ENCODE results near the gene SLC25A11. TPM values are rescaled to one million over a fixed set of nuclear protein-coding genes. Genes with fewer than 3 reads are reported as not detected.

SLC25A11 gene
- total and polyA plus RNA-seq, 4 experiments from 2014 or later, result 43.5 to 101 (median 52.3) TPM

DNA sequence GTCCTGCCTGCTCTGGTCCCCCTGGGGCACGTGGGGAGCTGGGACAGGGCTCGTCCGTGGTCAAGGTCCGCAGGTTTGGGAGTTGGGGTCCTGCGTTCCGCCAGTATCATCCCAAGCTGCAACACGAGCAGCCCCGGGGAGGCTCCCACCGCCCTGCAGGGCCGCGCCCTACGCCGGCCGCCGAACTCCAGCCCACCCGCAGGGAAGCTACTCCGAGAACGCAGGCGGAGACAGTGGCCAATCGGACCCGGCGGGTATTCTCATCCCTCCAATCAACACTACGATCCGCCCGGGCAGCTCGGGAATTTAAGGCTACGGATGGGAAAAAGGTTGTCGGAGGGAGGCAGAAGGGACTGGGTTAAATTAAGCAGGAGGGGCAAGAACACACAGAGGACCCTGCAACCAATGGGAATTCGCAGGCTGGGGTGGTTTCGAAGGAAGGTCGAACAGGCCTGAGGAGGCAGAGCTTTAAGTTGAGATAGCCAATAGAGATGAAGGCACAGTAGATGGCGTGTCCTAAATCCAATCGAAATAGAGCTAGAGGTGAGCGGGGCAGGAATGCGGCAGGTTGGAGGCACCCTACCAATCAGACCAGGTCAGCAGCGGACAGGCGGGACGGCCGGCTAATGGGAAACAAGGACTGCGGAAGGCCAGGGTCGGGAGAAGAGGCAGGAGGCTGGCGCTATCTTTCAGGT is 27.1 kb upstream of the SLC25A11 start:
- intact Hi-C loops (cut with micrococcal nuclease), result loop anchor here (1.0 to 5.0 kb wide), 10 partner anchors 13 to 257 kb away; partner anchors contain the start of genes ARRB2, CAMTA2, GP1BA and MED11
- Histone ChIP-seq H3K27ac (ENCODE audit: low read depth, low read length) (peak overlapping the region; percentile 81), H3K9me3 (ENCODE audit: control insufficient read depth in 1 of 2, low read length in 2 of 2) (no peaks in the 10 kb centered on the region), H3K4me1 (ENCODE audit: insufficient read depth, low read length) (peaks cover 28% of the 10 kb centered on the region), H3K4me3 (ENCODE audit: low read length in 2 of 2) (peak overlapping the region; percentile 64 to 95), H3K27me3 (ENCODE audit: insufficient read depth, low read length) (no peaks in the 10 kb centered on the region), H3K36me3 (ENCODE audit: insufficient read depth, low read length) (no peaks in the 10 kb centered on the region)
- DNase-seq, result peak; percentile 96 to 99 (median 98)
- H3K27ac Mint-ChIP-seq, result peak overlapping the region in 2 of 7 donors; percentile 81 to 85
- no peaks in the 10 kb centered on the region for H3K9me3 Mint-ChIP-seq
- H3K36me3 Mint-ChIP-seq, result peaks cover 20 to 23% of the 10 kb centered on the region in 2 donors
- H3K4me3 Mint-ChIP-seq, result peak overlapping the region in 1 of 8 donors; percentile 56
- peaks cover 16 to 27% (median 24%) of the 10 kb centered on the region in 4 donors for H3K4me1 Mint-ChIP-seq
- CTCF ChIA-PET (ENCODE audit: partially characterized antibody), result interaction anchor here (0.7 to 3.6 kb wide), 19 partner anchors 10 to 177 kb away, joined by 3 to 29 read pairs (median 7); partner anchors contain the start of genes CAMTA2, CHRNE, ENO3 and PFN1
- POLR2A ChIA-PET (ENCODE audit: partially characterized antibody), result interaction anchor here (0.6 to 27.9 kb wide), 36 partner anchors 12 to 824 kb away, joined by 3 to 973 read pairs (median 6); partner anchors contain the start of genes C17orf107, CAMTA2, CHRNE and CYB5D2
- H3K27me3 Mint-ChIP-seq, result no peaks in the 10 kb centered on the region

DNA sequence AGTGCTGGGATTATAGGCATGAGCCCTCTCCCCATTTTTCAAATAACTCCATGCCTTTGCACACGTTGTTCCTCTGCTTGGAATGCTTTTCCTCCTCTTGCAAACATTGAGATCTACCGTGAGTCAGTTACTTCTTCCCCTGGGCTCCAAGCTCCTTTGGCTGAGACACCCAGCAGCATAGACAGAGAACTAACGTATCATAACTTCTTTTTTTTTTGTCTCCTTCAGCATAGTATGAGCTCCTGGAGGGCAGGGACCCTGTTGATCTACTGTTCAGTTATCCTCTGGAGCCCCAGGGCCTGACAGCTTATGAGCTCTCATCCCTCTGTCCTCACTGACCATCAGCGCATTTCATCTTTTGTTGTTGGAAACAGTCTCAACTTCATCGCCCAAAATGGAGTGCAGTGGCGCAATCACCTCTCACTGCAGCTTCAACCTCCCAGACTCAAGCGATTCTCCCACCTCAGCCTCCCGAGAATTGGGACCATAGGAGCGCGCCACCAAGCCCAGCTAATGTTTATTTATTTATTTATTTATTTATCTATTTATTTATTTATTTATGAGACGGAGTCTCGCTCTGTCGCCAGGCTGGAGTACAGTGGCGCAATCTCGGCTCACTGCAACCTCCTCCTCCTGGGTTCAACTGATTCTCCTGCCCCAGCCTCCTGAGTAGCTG is 25.6 kb upstream of the SLC25A11 start:
- CTCF ChIA-PET (ENCODE audit: partially characterized antibody), result interaction anchor here (1.3 to 2.5 kb wide), 6 partner anchors 10 to 57 kb away, joined by 3 to 24 read pairs (median 4); partner anchors contain the start of genes RNF167 and SLC25A11
- H3K27me3 ChIP-seq (ENCODE audit: insufficient read depth, low read length), result no peaks in the 10 kb centered on the region

DNA sequence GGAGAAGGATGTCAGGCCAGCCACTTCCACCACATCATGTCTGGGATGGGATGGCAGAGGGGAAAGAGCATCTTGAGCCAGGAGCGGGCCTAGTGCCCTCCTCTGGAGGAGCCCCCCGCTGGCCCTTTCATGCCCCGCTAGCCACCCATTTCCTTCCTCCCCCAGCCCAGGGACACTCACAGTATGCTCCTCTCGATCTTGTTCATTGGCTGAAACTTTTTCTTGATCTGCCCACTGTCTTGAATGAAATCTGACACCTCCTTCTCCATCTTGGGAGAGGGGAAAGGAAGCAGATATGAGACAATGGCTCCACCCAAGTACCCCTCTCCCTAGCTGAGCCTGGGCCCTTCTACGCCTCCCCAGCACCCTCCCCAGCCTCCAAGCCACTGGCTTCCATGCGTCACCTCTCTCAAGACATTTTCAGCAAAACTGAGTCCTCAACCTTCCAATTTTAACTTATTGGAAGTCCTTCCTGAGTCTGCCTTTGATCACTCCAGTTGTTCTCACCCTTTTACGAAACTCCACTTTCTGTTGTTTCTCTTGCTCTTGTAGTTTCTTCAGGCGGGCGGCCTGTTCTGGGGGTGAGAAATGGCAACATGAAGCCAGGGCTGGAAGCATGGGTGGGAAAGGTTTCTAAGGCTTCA is 20.6 kb upstream of the SLC25A11 start:
- Mint-ChIP-seq H3K4me3 (no peak overlapping the region), H3K27ac (peak overlapping the region in 2 of 7 donors; percentile 24 to 29), H3K27me3 (no peaks in the 10 kb centered on the region), H3K36me3 (peaks cover 14 to 19% of the 10 kb centered on the region in 2 donors), H3K4me1 (peaks cover 8 to 18% (median 10%) of the 10 kb centered on the region in 4 donors), H3K9me3 (no peaks in the 10 kb centered on the region)
- Histone ChIP-seq H3K27me3 (ENCODE audit: insufficient read depth, low read length) (no peaks in the 10 kb centered on the region), H3K9me3 (ENCODE audit: control insufficient read depth in 1 of 2, low read length in 2 of 2) (no peaks in the 10 kb centered on the region), H3K4me3 (ENCODE audit: low read length in 2 of 2) (no peak overlapping the region), H3K27ac (ENCODE audit: low read depth, low read length) (no peak overlapping the region), H3K36me3 (ENCODE audit: insufficient read depth, low read length) (peaks cover 16% of the 10 kb centered on the region), H3K4me1 (ENCODE audit: insufficient read depth, low read length) (no peaks in the 10 kb centered on the region)
- CTCF ChIA-PET (ENCODE audit: partially characterized antibody), result no interaction called here
- no peak for DNase-seq
- intact Hi-C loops (cut with micrococcal nuclease), result no loop called here
- POLR2A ChIA-PET (ENCODE audit: partially characterized antibody), result interaction anchor here (27.9 kb wide), 1 partner anchor 14 kb away, joined by 973 read pairs; the partner anchor contains the start of genes ENO3, PFN1, RNF167 and SLC25A11

More for the DNA sequence above, 25.6 kb upstream of the SLC25A11 start:
- Histone ChIP-seq H3K9me3 (ENCODE audit: control insufficient read depth in 1 of 2, low read length in 2 of 2) (no peaks in the 10 kb centered on the region), H3K36me3 (ENCODE audit: insufficient read depth, low read length) (peaks cover 4% of the 10 kb centered on the region), H3K4me3 (ENCODE audit: low read length in 2 of 2) (no peak overlapping the region), H3K4me1 (ENCODE audit: insufficient read depth, low read length) (peaks cover 28% of the 10 kb centered on the region), H3K27ac (ENCODE audit: low read depth, low read length) (no peak overlapping the region)
- H3K9me3 Mint-ChIP-seq, result no peaks in the 10 kb centered on the region
- intact Hi-C loops (cut with micrococcal nuclease), result loop anchor here (5.0 kb wide), 1 partner anchor 33 kb away; the partner anchor contains the start of gene GP1BA
- H3K27me3 Mint-ChIP-seq, result no peaks in the 10 kb centered on the region
- DNase-seq, result no peak
- H3K36me3 Mint-ChIP-seq, result peaks cover 13 to 19% of the 10 kb centered on the region in 2 donors
- H3K27ac Mint-ChIP-seq, result peak overlapping the region in 2 of 7 donors; percentile 39 to 73
- POLR2A ChIA-PET (ENCODE audit: partially characterized antibody), result interaction anchor here (0.5 to 27.9 kb wide), 6 partner anchors 8 to 113 kb away, joined by 3 to 973 read pairs (median 16); partner anchors contain the start of genes C17orf107, CAMTA2, ENO3 and PFN1
- peak overlapping the region in 7 of 8 donors; percentile 11 to 66 (median 34) for H3K4me3 Mint-ChIP-seq
- peaks cover 12 to 22% (median 16%) of the 10 kb centered on the region in 4 donors for H3K4me1 Mint-ChIP-seq

DNA sequence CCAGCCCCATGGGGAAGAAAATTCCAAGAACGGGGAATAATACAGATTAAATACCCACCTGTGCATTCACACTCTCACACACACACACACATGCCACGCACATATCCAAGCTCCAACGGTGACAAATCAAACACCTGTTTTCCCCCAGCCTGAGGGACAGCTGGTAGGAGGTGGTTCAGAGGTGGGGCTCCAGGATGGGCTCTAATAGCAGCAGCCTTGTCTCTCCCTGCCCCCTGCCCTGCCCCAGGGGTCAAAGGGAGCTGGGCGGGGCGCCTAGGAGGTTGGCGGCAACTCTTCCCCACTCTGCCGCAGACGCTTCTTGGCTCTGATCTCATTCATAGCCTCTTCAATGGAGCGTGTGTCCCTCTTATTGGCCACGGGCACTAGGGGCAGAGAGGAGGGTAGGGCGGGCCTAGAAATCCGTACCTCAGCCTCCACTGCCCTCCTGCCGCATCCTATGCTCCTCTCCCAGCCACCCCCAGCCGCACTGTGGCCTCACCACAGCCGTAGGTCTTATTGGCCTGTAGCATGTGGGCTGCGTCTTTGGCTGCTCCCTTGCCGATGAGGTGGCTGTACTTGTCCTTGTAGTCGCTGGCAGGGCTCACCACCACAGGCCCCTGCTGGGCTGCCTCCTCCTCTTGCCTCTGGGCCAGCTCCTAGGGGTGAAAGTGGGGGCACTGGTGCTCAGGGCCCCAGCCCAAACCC is 19.6 kb upstream of the SLC25A11 start:
- H3K9me3 ChIP-seq (ENCODE audit: control insufficient read depth in 1 of 2, low read length in 2 of 2), result no peaks in the 10 kb centered on the region
- H3K4me3 ChIP-seq (ENCODE audit: low read length in 2 of 2), result no peak overlapping the region
- no peak overlapping the region for H3K27ac ChIP-seq (ENCODE audit: low read depth, low read length)
- Mint-ChIP-seq H3K4me3 (no peak overlapping the region), H3K36me3 (peaks cover 10 to 17% of the 10 kb centered on the region in 2 donors), H3K9me3 (no peaks in the 10 kb centered on the region), H3K4me1 (peaks cover 6 to 14% (median 7%) of the 10 kb centered on the region in 4 donors), H3K27ac (no peak overlapping the region), H3K27me3 (no peaks in the 10 kb centered on the region)
- ChIA-PET CTCF (ENCODE audit: partially characterized antibody) (interaction anchor here (5.0 kb wide), 1 partner anchor 8 kb away, joined by 22 read pairs; the partner anchor contains the start of gene SPAG7), POLR2A (ENCODE audit: partially characterized antibody) (interaction anchor here (27.9 kb wide), 1 partner anchor 13 kb away, joined by 973 read pairs; the partner anchor contains the start of genes ENO3, PFN1, RNF167 and SLC25A11)
- H3K27me3 ChIP-seq (ENCODE audit: insufficient read depth, low read length), result no peaks in the 10 kb centered on the region
- no peaks in the 10 kb centered on the region for H3K4me1 ChIP-seq (ENCODE audit: insufficient read depth, low read length)
- intact Hi-C loops (cut with micrococcal nuclease), result no loop called here
- DNase-seq, result no peak
- H3K36me3 ChIP-seq (ENCODE audit: insufficient read depth, low read length), result peaks cover 16% of the 10 kb centered on the region

DNA sequence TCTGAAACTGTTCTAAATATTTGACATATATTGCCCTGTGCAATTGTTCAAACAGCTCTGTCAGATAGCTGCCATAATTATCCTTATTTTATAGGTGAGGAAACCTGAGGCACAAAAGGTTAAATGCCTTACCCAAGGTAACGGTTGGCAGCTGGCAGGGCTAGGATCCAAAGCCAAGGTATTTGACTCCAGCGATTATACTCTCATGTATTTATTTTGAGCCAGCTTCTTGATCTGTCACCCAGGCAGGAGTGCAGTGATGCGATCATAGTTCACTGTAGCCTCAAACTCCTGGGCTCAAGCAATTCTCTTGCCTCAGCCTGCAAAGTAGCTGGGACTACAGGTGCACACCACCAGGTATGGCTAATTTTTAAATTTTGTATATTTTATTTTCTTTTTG is 18.3 kb upstream of the SLC25A11 start:
- H3K27me3 Mint-ChIP-seq, result no peaks in the 10 kb centered on the region
- no peak overlapping the region for H3K4me3 Mint-ChIP-seq
- no peak for DNase-seq
- H3K36me3 Mint-ChIP-seq, result peaks cover 10 to 17% of the 10 kb centered on the region in 2 donors
- no peak overlapping the region for H3K27ac Mint-ChIP-seq
- H3K27ac ChIP-seq (ENCODE audit: low read depth, low read length), result no peak overlapping the region
- H3K27me3 ChIP-seq (ENCODE audit: insufficient read depth, low read length), result no peaks in the 10 kb centered on the region
- H3K9me3 ChIP-seq (ENCODE audit: control insufficient read depth in 1 of 2, low read length in 2 of 2), result no peaks in the 10 kb centered on the region
- H3K4me3 ChIP-seq (ENCODE audit: low read length in 2 of 2), result no peak overlapping the region
- H3K36me3 ChIP-seq (ENCODE audit: insufficient read depth, low read length), result peaks cover 16% of the 10 kb centered on the region
- ChIA-PET CTCF (ENCODE audit: partially characterized antibody) (interaction anchor here (1.2 to 5.1 kb wide), 5 partner anchors 9 to 55 kb away, joined by 3 to 33 read pairs (median 5); partner anchors contain the start of genes RNF167, SLC25A11 and SPAG7), POLR2A (ENCODE audit: partially characterized antibody) (interaction anchor here (25.3 to 27.9 kb wide), 2 partner anchors 10 to 12 kb away, joined by 973 read pairs; partner anchors contain the start of genes ENO3, PFN1, RNF167 and SLC25A11)
- intact Hi-C loops (cut with micrococcal nuclease), result no loop called here
- no peaks in the 10 kb centered on the region for H3K4me1 ChIP-seq (ENCODE audit: insufficient read depth, low read length)
- peaks cover 4 to 14% (median 10%) of the 10 kb centered on the region in 4 donors for H3K4me1 Mint-ChIP-seq
- no peaks in the 10 kb centered on the region for H3K9me3 Mint-ChIP-seq

DNA sequence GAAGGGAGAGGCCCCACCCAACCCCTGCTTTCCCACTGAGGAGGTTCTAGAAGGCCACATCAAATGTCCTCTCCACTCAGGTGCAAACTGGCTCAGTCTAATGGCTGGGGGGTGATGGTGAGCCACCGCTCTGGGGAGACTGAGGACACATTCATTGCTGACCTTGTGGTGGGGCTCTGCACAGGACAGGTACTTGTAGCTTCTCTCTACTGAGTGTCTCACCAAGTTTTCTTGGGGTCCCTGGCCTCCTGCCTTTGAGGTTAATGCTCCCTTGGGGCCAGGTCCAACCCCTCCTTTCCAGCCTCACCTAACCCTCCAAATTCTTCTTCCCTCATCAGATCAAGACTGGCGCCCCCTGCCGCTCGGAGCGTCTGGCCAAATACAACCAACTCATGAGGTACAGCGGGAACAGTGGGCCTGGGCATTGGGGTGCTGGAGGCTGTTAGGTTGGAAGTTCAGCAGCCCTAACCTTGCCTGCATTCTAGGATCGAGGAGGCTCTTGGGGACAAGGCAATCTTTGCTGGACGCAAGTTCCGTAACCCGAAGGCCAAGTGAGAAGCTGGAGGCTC is 16.7 kb upstream of the SLC25A11 start:
- peak overlapping the region in 1 of 7 donors; percentile 50 for H3K27ac Mint-ChIP-seq
- no peak overlapping the region for H3K4me3 ChIP-seq (ENCODE audit: low read length in 2 of 2)

More for the DNA sequence above, 16.7 kb upstream of the SLC25A11 start:
- H3K9me3 Mint-ChIP-seq, result no peaks in the 10 kb centered on the region
- H3K4me3 Mint-ChIP-seq, result no peak overlapping the region
- no peaks in the 10 kb centered on the region for H3K4me1 ChIP-seq (ENCODE audit: insufficient read depth, low read length)
- peaks cover 4 to 17% (median 10%) of the 10 kb centered on the region in 4 donors for H3K4me1 Mint-ChIP-seq
- H3K27me3 Mint-ChIP-seq, result no peaks in the 10 kb centered on the region
- POLR2A ChIA-PET (ENCODE audit: partially characterized antibody), result interaction anchor here (0.9 to 27.9 kb wide), 3 partner anchors 11 to 50 kb away, joined by 3 to 973 read pairs (median 973); partner anchors contain the start of genes ENO3, PFN1, RNF167 and SLC25A11
- H3K36me3 Mint-ChIP-seq, result peaks cover 10 to 16% of the 10 kb centered on the region in 2 donors
- no peaks in the 10 kb centered on the region for H3K9me3 ChIP-seq (ENCODE audit: control insufficient read depth in 1 of 2, low read length in 2 of 2)
- CTCF ChIA-PET (ENCODE audit: partially characterized antibody), result interaction anchor here (0.8 to 5.1 kb wide), 5 partner anchors 11 to 53 kb away, joined by 3 to 33 read pairs (median 4); partner anchors contain the start of gene SPAG7
- no peak overlapping the region for H3K27ac ChIP-seq (ENCODE audit: low read depth, low read length)
- peaks cover 16% of the 10 kb centered on the region for H3K36me3 ChIP-seq (ENCODE audit: insufficient read depth, low read length)
- H3K27me3 ChIP-seq (ENCODE audit: insufficient read depth, low read length), result no peaks in the 10 kb centered on the region
- intact Hi-C loops (cut with micrococcal nuclease), result loop anchor here (1.0 kb wide), 1 partner anchor 47 kb away; no protein-coding TSS in a partner anchor
- DNase-seq, result peak in 2 of 5 donors; percentile 29 to 35
